IgD-negative memory B cell (primary cell): ENCODE measurements around the gene GEN1. TPM values are rescaled to one million over a fixed set of nuclear protein-coding genes. Genes with fewer than 3 reads are reported as not detected.

Experiments
- H3K27ac Mint-ChIP-seq, 3 donors: one replicate each; pipeline ENCODE4 v1.8.0; 2020 to 2022; ENCODE audit warnings: mild to moderate bottlenecking in 3 of 3, mixed read lengths in 3 of 3, moderate library complexity in 1 of 3
- H3K27me3 Mint-ChIP-seq: one replicate; pipeline ENCODE4 v1.8.0; 2021; ENCODE audit warnings: mixed read lengths
- H3K36me3 Mint-ChIP-seq: one replicate; pipeline ENCODE4 v1.8.0; 2020; ENCODE audit warnings: mild to moderate bottlenecking, mixed read lengths
- H3K4me1 Mint-ChIP-seq, 3 donors: one replicate each; pipeline ENCODE4 v1.8.0; 2020 to 2022; ENCODE audit warnings: mixed read lengths in 3 of 3, mild to moderate bottlenecking in 1 of 3
- H3K4me3 Mint-ChIP-seq, 4 donors: one replicate each; pipeline ENCODE4 v1.8.0; 2020 to 2022; ENCODE audit warnings: mild to moderate bottlenecking in 4 of 4, mixed read lengths in 4 of 4, moderate library complexity in 3 of 4
- H3K9me3 Mint-ChIP-seq, 3 donors: one replicate each; pipeline ENCODE4 v1.8.0; 2020 to 2021; ENCODE audit warnings: mixed read lengths in 3 of 3, mild to moderate bottlenecking in 1 of 3
- polyA plus RNA-seq: library from polyadenylated mRNA; unstranded; fragments of 300-500 nt; fragmentation: Illumina TruSeq; gene quantifications from one replicate; pipeline ENCODE4 v1.2.3, GENCODE V29; 2021

Gene GEN1
- 3.2 TPM for polyA plus RNA-seq

- Mint-ChIP-seq H3K4me1 (peaks cover 22 to 37% (median 33%) of the 10 kb centered on the region in 3 donors), H3K9me3 (no peaks in the 10 kb centered on the region), H3K27ac (peak within 1 kb of the TSS; percentile 68 to 99 (median 88)), H3K4me3 (peak within 1 kb of the TSS; percentile 83 to 98 (median 96)), H3K27me3 (no peaks in the 10 kb centered on the region), H3K36me3 (peaks cover 3% of the 10 kb centered on the region)
These were observed at the start of gene GEN1, which contains the start of gene SMC6 for GRCh38 chr2:17753803-17754663. TSS of gene GEN1 (plus strand) at chr2:17754138. CDS start at chr2:17759944, 5,806 bp downstream. TSS of gene SMC6 (minus strand) at chr2:17753810. CDS start at chr2:17745946, 7,864 bp downstream.

- Mint-ChIP-seq H3K27ac (no peak overlapping the region), H3K4me3 (no peak overlapping the region), H3K27me3 (no peaks in the 10 kb centered on the region), H3K9me3 (no peaks in the 10 kb centered on the region), H3K4me1 (no peaks in the 10 kb centered on the region), H3K36me3 (peaks cover 4% of the 10 kb centered on the region)
These were observed 47.1 kb upstream of the GEN1 start for GRCh38 chr2:17706845-17707244.

- H3K27me3 Mint-ChIP-seq, result no peaks in the 10 kb centered on the region
- H3K4me3 Mint-ChIP-seq, result no peak overlapping the region
- H3K36me3 Mint-ChIP-seq, result peaks cover 4% of the 10 kb centered on the region
- H3K9me3 Mint-ChIP-seq, result no peaks in the 10 kb centered on the region
- H3K4me1 Mint-ChIP-seq, result no peaks in the 10 kb centered on the region
- H3K27ac Mint-ChIP-seq, result no peak overlapping the region
These were observed 45.4 kb upstream of the GEN1 start for GRCh38 chr2:17708501-17708900.

GRCh38 chr2:17709897-17710296, 44.0 kb upstream of the GEN1 start:
- Mint-ChIP-seq H3K4me3 (no peak overlapping the region), H3K27ac (no peak overlapping the region), H3K4me1 (no peaks in the 10 kb centered on the region), H3K27me3 (no peaks in the 10 kb centered on the region), H3K9me3 (no peaks in the 10 kb centered on the region), H3K36me3 (no peaks in the 10 kb centered on the region)

GRCh38 chr2:17710547-17711248, 43.2 kb upstream of the GEN1 start:
- Mint-ChIP-seq H3K36me3 (no peaks in the 10 kb centered on the region), H3K27ac (no peak overlapping the region), H3K4me3 (no peak overlapping the region), H3K9me3 (no peaks in the 10 kb centered on the region), H3K27me3 (no peaks in the 10 kb centered on the region), H3K4me1 (no peaks in the 10 kb centered on the region)

- H3K27ac Mint-ChIP-seq, result no peak overlapping the region
- H3K4me1 Mint-ChIP-seq, result no peaks in the 10 kb centered on the region
- H3K27me3 Mint-ChIP-seq, result no peaks in the 10 kb centered on the region
- H3K9me3 Mint-ChIP-seq, result no peaks in the 10 kb centered on the region
- H3K4me3 Mint-ChIP-seq, result no peak overlapping the region
- no peaks in the 10 kb centered on the region for H3K36me3 Mint-ChIP-seq
These were observed 40.6 kb upstream of the GEN1 start for GRCh38 chr2:17713291-17713690.

GRCh38 chr2:17717666-17718065, 36.3 kb upstream of the GEN1 start:
- no peak overlapping the region for H3K4me3 Mint-ChIP-seq
- no peak overlapping the region for H3K27ac Mint-ChIP-seq
- no peaks in the 10 kb centered on the region for H3K27me3 Mint-ChIP-seq
- H3K9me3 Mint-ChIP-seq, result no peaks in the 10 kb centered on the region
- no peaks in the 10 kb centered on the region for H3K36me3 Mint-ChIP-seq
- H3K4me1 Mint-ChIP-seq, result peaks cover 0 to 1% (median 0%) of the 10 kb centered on the region in 3 donors

- H3K4me1 Mint-ChIP-seq, result peaks cover 0 to 1% (median 0%) of the 10 kb centered on the region in 3 donors
- H3K27me3 Mint-ChIP-seq, result no peaks in the 10 kb centered on the region
- no peaks in the 10 kb centered on the region for H3K36me3 Mint-ChIP-seq
- no peaks in the 10 kb centered on the region for H3K9me3 Mint-ChIP-seq
- no peak overlapping the region for H3K27ac Mint-ChIP-seq
- H3K4me3 Mint-ChIP-seq, result no peak overlapping the region
These were observed 35.2 kb upstream of the GEN1 start for GRCh38 chr2:17718689-17719088.

- Mint-ChIP-seq H3K27me3 (no peaks in the 10 kb centered on the region), H3K4me3 (no peak overlapping the region), H3K9me3 (no peaks in the 10 kb centered on the region), H3K36me3 (no peaks in the 10 kb centered on the region), H3K4me1 (peaks cover 0 to 1% (median 0%) of the 10 kb centered on the region in 3 donors), H3K27ac (peak overlapping the region in 1 of 3 donors; percentile 48)
These were observed 34.2 kb upstream of the GEN1 start for GRCh38 chr2:17719562-17720371.

- H3K36me3 Mint-ChIP-seq, result peaks cover 1% of the 10 kb centered on the region
- H3K4me3 Mint-ChIP-seq, result no peak overlapping the region
- H3K9me3 Mint-ChIP-seq, result no peaks in the 10 kb centered on the region
- no peaks in the 10 kb centered on the region for H3K27me3 Mint-ChIP-seq
- H3K27ac Mint-ChIP-seq, result peak overlapping the region in 1 of 3 donors; percentile 20
- no peaks in the 10 kb centered on the region for H3K4me1 Mint-ChIP-seq
These were observed 25.7 kb upstream of the GEN1 start for GRCh38 chr2:17728210-17728609.

GRCh38 chr2:17729880-17730279, 24.1 kb upstream of the GEN1 start:
- no peak overlapping the region for H3K4me3 Mint-ChIP-seq

GRCh38 chr2:17733599-17733998, 20.3 kb upstream of the GEN1 start:
- peaks cover 4% of the 10 kb centered on the region for H3K36me3 Mint-ChIP-seq
- H3K27ac Mint-ChIP-seq, result peak overlapping the region in 1 of 3 donors; percentile 16

More at GRCh38 chr2:17729880-17730279, 24.1 kb upstream of the GEN1 start:
- Mint-ChIP-seq H3K4me1 (peaks cover 0 to 4% (median 0%) of the 10 kb centered on the region in 3 donors), H3K36me3 (peaks cover 1% of the 10 kb centered on the region), H3K27ac (peak overlapping the region in 1 of 3 donors; percentile 23), H3K27me3 (no peaks in the 10 kb centered on the region), H3K9me3 (no peaks in the 10 kb centered on the region)

GRCh38 chr2:17735864-17736263, 18.1 kb upstream of the GEN1 start:
- H3K4me1 Mint-ChIP-seq, result peaks cover 1 to 7% (median 5%) of the 10 kb centered on the region in 3 donors
- peak overlapping the region in 2 of 3 donors; percentile 44 to 78 for H3K27ac Mint-ChIP-seq
- no peaks in the 10 kb centered on the region for H3K9me3 Mint-ChIP-seq
- no peak overlapping the region for H3K4me3 Mint-ChIP-seq
- H3K27me3 Mint-ChIP-seq, result no peaks in the 10 kb centered on the region
- H3K36me3 Mint-ChIP-seq, result peaks cover 8% of the 10 kb centered on the region

More at GRCh38 chr2:17733599-17733998, 20.3 kb upstream of the GEN1 start:
- Mint-ChIP-seq H3K4me1 (peaks cover 0 to 4% (median 0%) of the 10 kb centered on the region in 3 donors), H3K27me3 (no peaks in the 10 kb centered on the region), H3K4me3 (no peak overlapping the region), H3K9me3 (no peaks in the 10 kb centered on the region)

GRCh38 chr2:17736989-17737388, 16.9 kb upstream of the GEN1 start:
- H3K9me3 Mint-ChIP-seq, result no peaks in the 10 kb centered on the region

More at GRCh38 chr2:17736989-17737388, 16.9 kb upstream of the GEN1 start:
- H3K27me3 Mint-ChIP-seq, result no peaks in the 10 kb centered on the region
- H3K36me3 Mint-ChIP-seq, result peaks cover 11% of the 10 kb centered on the region
- no peak overlapping the region for H3K4me3 Mint-ChIP-seq
- H3K27ac Mint-ChIP-seq, result peak overlapping the region in 1 of 3 donors; percentile 57
- peaks cover 1 to 11% (median 8%) of the 10 kb centered on the region in 3 donors for H3K4me1 Mint-ChIP-seq
